ENCODE data around the gene VAC14.
"Not testable (repeated sequence)": the region's sequence is repeated elsewhere in the genome, so short reads cannot be mapped to it uniquely, and the experiment has no call there.

VAC14 gene

GRCh38 chr16:70644763-70645597 lies 156.0 kb downstream of the VAC14 start:
- Histone ChIP-seq H3K4me3 (ENCODE audit: low read depth, low read length, poor library complexity, severe bottlenecking) (no peak overlapping the region), H2AFZ (ENCODE audit: low read length) (no peak overlapping the region), H3K79me2 (ENCODE audit: insufficient read depth, low read length) (no peaks in the 10 kb centered on the region), H3K9me3 (ENCODE audit: low read length) (no peaks in the 10 kb centered on the region), H3K27me3 (ENCODE audit: insufficient read depth, low read length) (peaks cover 4% of the 10 kb centered on the region; the same call in 1 of the 2 replicates), H3K4me1 (ENCODE audit: insufficient read depth, low read length, severe bottlenecking) (no peaks in the 10 kb centered on the region), H3K36me3 (ENCODE audit: insufficient read depth, low read length) (no peaks in the 10 kb centered on the region), H3K9me2 (ENCODE audit: low read depth, low read length) (no peaks in the 10 kb centered on the region), H4K20me1 (ENCODE audit: insufficient read depth, low read length) (no peaks in the 10 kb centered on the region), H3F3A (ENCODE audit: insufficient read depth, low read length) (no peaks in the 10 kb centered on the region), H3K9ac (ENCODE audit: low read length) (no peak overlapping the region), H3K27ac (ENCODE audit: low read depth, low read length, poor library complexity, severe bottlenecking) (no peak overlapping the region), H3K4me2 (ENCODE audit: low read length) (no peak overlapping the region)
- peak; percentile 25; the same call in 1 of the 2 replicates for TF ChIP-seq CTCF (IDR thresholded peaks at IDR 0.05; ENCODE audit: low read length)
- TF ChIP-seq EZH2 (IDR thresholded peaks at IDR 0.05; ENCODE audit: borderline replicate concordance, low read length): no peak

- not testable (repeated sequence) for H3K36me3 ChIP-seq (ENCODE audit: insufficient read depth, low read length); H3K9me2 ChIP-seq (ENCODE audit: low read depth, low read length); H3K4me1 ChIP-seq (ENCODE audit: insufficient read depth, low read length, severe bottlenecking); H3K4me2 ChIP-seq (ENCODE audit: low read length); H3K79me2 ChIP-seq (ENCODE audit: insufficient read depth, low read length); H3K27ac ChIP-seq (ENCODE audit: low read depth, low read length, poor library complexity, severe bottlenecking); H3K9me3 ChIP-seq (ENCODE audit: low read length); H4K20me1 ChIP-seq (ENCODE audit: insufficient read depth, low read length); H3F3A ChIP-seq (ENCODE audit: insufficient read depth, low read length); H3K4me3 ChIP-seq (ENCODE audit: low read depth, low read length, poor library complexity, severe bottlenecking); H3K27me3 ChIP-seq (ENCODE audit: insufficient read depth, low read length); H2AFZ ChIP-seq (ENCODE audit: low read length); H3K9ac ChIP-seq (ENCODE audit: low read length)
These were observed 157.7 kb downstream of the VAC14 start for GRCh38 chr16:70643264-70643663.

- Histone ChIP-seq H3K4me1 (ENCODE audit: insufficient read depth, low read length, severe bottlenecking) (no peaks in the 10 kb centered on the region), H3K4me2 (ENCODE audit: low read length) (no peak overlapping the region), H3K36me3 (ENCODE audit: insufficient read depth, low read length) (no peaks in the 10 kb centered on the region), H3K9me2 (ENCODE audit: low read depth, low read length) (no peaks in the 10 kb centered on the region), H3K27ac (ENCODE audit: low read depth, low read length, poor library complexity, severe bottlenecking) (no peak overlapping the region), H3F3A (ENCODE audit: insufficient read depth, low read length) (no peaks in the 10 kb centered on the region), H3K27me3 (ENCODE audit: insufficient read depth, low read length) (no peaks in the 10 kb centered on the region), H3K4me3 (ENCODE audit: low read depth, low read length, poor library complexity, severe bottlenecking) (no peak overlapping the region), H2AFZ (ENCODE audit: low read length) (no peak overlapping the region), H3K9ac (ENCODE audit: low read length) (no peak overlapping the region), H3K9me3 (ENCODE audit: low read length) (no peaks in the 10 kb centered on the region), H4K20me1 (ENCODE audit: insufficient read depth, low read length) (no peaks in the 10 kb centered on the region), H3K79me2 (ENCODE audit: insufficient read depth, low read length) (no peaks in the 10 kb centered on the region)
- TF ChIP-seq EZH2 (IDR thresholded peaks at IDR 0.05; ENCODE audit: borderline replicate concordance, low read length): no peak
These were observed 158.3 kb downstream of the VAC14 start for GRCh38 chr16:70642633-70643032.

GRCh38 chr16:70638814-70639792 lies 161.9 kb downstream of the VAC14 start:
- Histone ChIP-seq H3K36me3 (ENCODE audit: insufficient read depth, low read length) (no peaks in the 10 kb centered on the region), H4K20me1 (ENCODE audit: insufficient read depth, low read length) (no peaks in the 10 kb centered on the region), H3K4me2 (ENCODE audit: low read length) (no peak overlapping the region), H3F3A (ENCODE audit: insufficient read depth, low read length) (no peaks in the 10 kb centered on the region), H3K79me2 (ENCODE audit: insufficient read depth, low read length) (no peaks in the 10 kb centered on the region), H3K9me3 (ENCODE audit: low read length) (no peaks in the 10 kb centered on the region), H2AFZ (ENCODE audit: low read length) (no peak overlapping the region), H3K27me3 (ENCODE audit: insufficient read depth, low read length) (no peaks in the 10 kb centered on the region), H3K27ac (ENCODE audit: low read depth, low read length, poor library complexity, severe bottlenecking) (no peak overlapping the region), H3K4me1 (ENCODE audit: insufficient read depth, low read length, severe bottlenecking) (no peaks in the 10 kb centered on the region), H3K4me3 (ENCODE audit: low read depth, low read length, poor library complexity, severe bottlenecking) (no peak overlapping the region), H3K9ac (ENCODE audit: low read length) (no peak overlapping the region), H3K9me2 (ENCODE audit: low read depth, low read length) (no peaks in the 10 kb centered on the region)
- TF ChIP-seq EZH2 (IDR thresholded peaks at IDR 0.05; ENCODE audit: borderline replicate concordance, low read length) (no peak), CTCF (IDR thresholded peaks at IDR 0.05; ENCODE audit: low read length) (no peak)

All from OCI-LY1 (cell line).